ENCODE measurements around the gene KXD1. TPM values are rescaled to one million over a fixed set of nuclear protein-coding genes. Genes with fewer than 3 reads are reported as not detected.

Gene KXD1, protein sequence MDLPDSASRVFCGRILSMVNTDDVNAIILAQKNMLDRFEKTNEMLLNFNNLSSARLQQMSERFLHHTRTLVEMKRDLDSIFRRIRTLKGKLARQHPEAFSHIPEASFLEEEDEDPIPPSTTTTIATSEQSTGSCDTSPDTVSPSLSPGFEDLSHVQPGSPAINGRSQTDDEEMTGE
- polyA plus RNA-seq (2013, experiment 1 of 4): 135 TPM
- 127 TPM for polyA plus RNA-seq (2013, experiment 2 of 4)
- polyA plus RNA-seq (2013, experiment 3 of 4): 127 TPM
- 142 TPM for polyA plus RNA-seq (2013, experiment 4 of 4)

DNA sequence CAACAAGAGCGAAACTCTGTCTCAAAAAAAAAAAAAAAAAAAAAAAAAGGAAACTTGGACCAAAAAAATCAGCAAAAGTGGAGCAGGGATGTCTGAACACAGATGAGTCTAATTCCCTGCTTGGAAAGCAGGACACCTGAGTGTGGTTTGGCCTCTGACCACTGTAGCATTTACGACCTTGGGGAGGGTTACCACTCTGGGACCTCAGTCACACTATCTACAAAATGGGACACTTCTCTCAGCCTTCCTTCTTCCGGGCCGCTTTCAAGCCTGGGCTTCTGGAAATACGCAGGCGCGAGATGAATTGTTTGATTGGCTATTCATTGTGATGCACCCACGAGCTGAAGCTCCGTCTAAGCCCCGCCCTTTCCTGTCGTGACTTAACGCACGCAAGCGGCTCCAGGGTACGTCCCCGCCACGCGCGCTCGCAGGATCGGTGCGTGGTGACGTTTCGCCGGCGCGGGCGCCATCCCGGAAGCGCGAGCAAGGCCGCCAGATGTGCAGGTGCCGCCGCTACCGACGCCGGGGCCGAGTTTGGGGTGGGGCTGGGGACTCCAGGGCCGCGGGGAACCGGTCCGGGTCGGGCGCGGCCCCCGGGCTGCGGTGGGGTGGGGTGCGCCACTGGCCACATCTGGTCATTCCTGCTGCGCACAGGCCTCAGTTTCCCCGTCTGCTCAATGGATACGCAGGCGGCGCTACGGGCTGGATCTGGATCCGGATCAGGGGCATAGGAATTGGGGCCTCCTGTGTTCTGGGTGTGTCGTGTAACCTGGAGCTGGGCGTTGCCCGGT is at the start of gene KXD1:
Gene KXD1, plus strand, starts transcription at position 460 of the 791 bp plus-strand sequence. CDS start 4,187 bp downstream, outside the sequence.
- no peaks in the 10 kb centered on the region for H3K9me3 ChIP-seq (ENCODE audit: control insufficient read depth, low read length)
- peak within 1 kb of the TSS; percentile 55 for H3K27ac ChIP-seq (ENCODE audit: insufficient read depth, low read depth, low read length, poor library complexity, severe bottlenecking)
- H3K4me1 ChIP-seq (ENCODE audit: control insufficient read depth, insufficient read depth, low read length): peaks cover 5% of the 10 kb centered on the region
- 2 to 3% methylated on average over 58 of the region's 58 CpGs for WGBS, 2 experiments
- H3K36me3 ChIP-seq (ENCODE audit: control insufficient read depth, insufficient read depth, low read length): no peaks in the 10 kb centered on the region
- H3K4me3 ChIP-seq (ENCODE audit: insufficient read depth, low read depth, low read length): peak within 1 kb of the TSS; percentile 76
- H3K27me3 ChIP-seq (ENCODE audit: control insufficient read depth, insufficient read depth, low read length, poor library complexity, severe bottlenecking): no peaks in the 10 kb centered on the region

DNA sequence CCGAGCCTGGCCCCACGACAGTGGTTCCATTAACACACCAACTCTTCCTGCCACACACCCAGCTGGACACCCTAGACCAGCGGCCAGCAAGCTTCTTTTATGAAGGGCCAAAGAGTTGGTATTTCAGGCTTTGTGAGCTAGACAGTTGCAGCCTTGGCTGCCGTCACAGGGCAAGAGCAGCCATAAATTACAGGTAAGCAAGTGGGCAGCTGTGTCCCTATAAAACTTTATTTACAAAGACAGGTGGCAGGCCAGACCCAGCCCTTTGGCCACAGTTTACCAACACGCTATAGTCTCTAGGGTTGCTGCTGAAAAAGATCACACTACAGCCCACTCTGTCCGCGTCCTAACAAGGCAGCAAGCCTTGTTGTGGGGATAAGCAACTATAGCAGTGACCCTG is 49.1 kb upstream of the KXD1 start:
- 87 to 90% methylated on average over 7 of the region's 7 CpGs for WGBS, 2 experiments

DNA sequence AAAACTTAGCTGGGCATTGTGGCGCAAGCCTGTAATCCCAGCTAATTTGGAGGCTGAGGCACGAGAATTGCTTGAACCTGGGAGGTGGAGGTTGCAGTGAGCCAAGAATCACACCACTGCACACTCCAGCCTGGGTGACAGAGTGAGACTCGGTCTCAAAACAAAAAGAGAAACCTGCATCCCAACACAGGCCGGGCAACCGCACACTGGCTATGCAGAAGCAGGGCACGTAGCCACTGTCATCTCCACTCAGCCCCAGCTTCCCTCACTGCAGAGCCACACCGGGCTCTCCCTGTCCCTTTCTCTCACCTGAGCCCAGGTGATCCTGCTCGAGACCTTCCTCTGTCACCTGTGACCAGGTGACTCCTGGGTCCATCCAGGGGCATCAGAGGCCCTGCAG is 47.5 kb upstream of the KXD1 start:
- no peaks in the 10 kb centered on the region for H3K4me1 ChIP-seq (ENCODE audit: control insufficient read depth, insufficient read depth, low read length)
- no peaks in the 10 kb centered on the region for H3K27me3 ChIP-seq (ENCODE audit: control insufficient read depth, insufficient read depth, low read length, poor library complexity, severe bottlenecking)
- WGBS, 2 experiments: 90 to 94% methylated on average over 8 of the region's 8 CpGs
- no peaks in the 10 kb centered on the region for H3K36me3 ChIP-seq (ENCODE audit: control insufficient read depth, insufficient read depth, low read length)
- no peak overlapping the region for H3K4me3 ChIP-seq (ENCODE audit: insufficient read depth, low read depth, low read length)
- H3K27ac ChIP-seq (ENCODE audit: insufficient read depth, low read depth, low read length, poor library complexity, severe bottlenecking): no peak overlapping the region
- no peaks in the 10 kb centered on the region for H3K9me3 ChIP-seq (ENCODE audit: control insufficient read depth, low read length)

More for the DNA sequence above, 49.1 kb upstream of the KXD1 start:
- Histone ChIP-seq H3K9me3 (ENCODE audit: control insufficient read depth, low read length) (no peaks in the 10 kb centered on the region), H3K27me3 (ENCODE audit: control insufficient read depth, insufficient read depth, low read length, poor library complexity, severe bottlenecking) (no peaks in the 10 kb centered on the region), H3K4me3 (ENCODE audit: insufficient read depth, low read depth, low read length) (no peak overlapping the region), H3K36me3 (ENCODE audit: control insufficient read depth, insufficient read depth, low read length) (no peaks in the 10 kb centered on the region), H3K4me1 (ENCODE audit: control insufficient read depth, insufficient read depth, low read length) (peaks cover 3% of the 10 kb centered on the region), H3K27ac (ENCODE audit: insufficient read depth, low read depth, low read length, poor library complexity, severe bottlenecking) (no peak overlapping the region)

DNA sequence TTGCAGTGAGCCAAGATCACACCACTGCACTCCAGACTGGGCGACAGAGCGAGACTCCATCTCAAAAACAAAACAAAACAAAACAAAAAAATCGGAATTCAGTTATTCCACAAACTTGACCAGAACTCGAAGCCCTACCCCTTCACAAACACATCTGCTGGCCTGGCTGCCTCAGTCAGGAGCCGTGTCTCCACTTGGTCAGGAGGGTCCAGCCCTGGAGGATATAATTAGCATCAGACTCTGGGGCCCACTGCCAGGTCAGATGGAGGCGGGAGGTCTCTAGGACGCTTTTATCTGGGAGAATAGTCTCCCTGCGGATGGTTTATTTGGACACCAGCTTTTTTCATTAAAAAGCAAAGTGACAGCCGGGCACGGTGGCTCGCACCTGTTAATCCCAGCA is 43.8 kb upstream of the KXD1 start:
- no peaks in the 10 kb centered on the region for H3K9me3 ChIP-seq (ENCODE audit: control insufficient read depth, low read length)
- H3K4me3 ChIP-seq (ENCODE audit: insufficient read depth, low read depth, low read length): no peak overlapping the region
- no peak overlapping the region for H3K27ac ChIP-seq (ENCODE audit: insufficient read depth, low read depth, low read length, poor library complexity, severe bottlenecking)
- no peaks in the 10 kb centered on the region for H3K36me3 ChIP-seq (ENCODE audit: control insufficient read depth, insufficient read depth, low read length)
- no peaks in the 10 kb centered on the region for H3K4me1 ChIP-seq (ENCODE audit: control insufficient read depth, insufficient read depth, low read length)
- 86 to 90% methylated on average over 11 of the region's 11 CpGs for WGBS, 2 experiments
- H3K27me3 ChIP-seq (ENCODE audit: control insufficient read depth, insufficient read depth, low read length, poor library complexity, severe bottlenecking): no peaks in the 10 kb centered on the region

DNA sequence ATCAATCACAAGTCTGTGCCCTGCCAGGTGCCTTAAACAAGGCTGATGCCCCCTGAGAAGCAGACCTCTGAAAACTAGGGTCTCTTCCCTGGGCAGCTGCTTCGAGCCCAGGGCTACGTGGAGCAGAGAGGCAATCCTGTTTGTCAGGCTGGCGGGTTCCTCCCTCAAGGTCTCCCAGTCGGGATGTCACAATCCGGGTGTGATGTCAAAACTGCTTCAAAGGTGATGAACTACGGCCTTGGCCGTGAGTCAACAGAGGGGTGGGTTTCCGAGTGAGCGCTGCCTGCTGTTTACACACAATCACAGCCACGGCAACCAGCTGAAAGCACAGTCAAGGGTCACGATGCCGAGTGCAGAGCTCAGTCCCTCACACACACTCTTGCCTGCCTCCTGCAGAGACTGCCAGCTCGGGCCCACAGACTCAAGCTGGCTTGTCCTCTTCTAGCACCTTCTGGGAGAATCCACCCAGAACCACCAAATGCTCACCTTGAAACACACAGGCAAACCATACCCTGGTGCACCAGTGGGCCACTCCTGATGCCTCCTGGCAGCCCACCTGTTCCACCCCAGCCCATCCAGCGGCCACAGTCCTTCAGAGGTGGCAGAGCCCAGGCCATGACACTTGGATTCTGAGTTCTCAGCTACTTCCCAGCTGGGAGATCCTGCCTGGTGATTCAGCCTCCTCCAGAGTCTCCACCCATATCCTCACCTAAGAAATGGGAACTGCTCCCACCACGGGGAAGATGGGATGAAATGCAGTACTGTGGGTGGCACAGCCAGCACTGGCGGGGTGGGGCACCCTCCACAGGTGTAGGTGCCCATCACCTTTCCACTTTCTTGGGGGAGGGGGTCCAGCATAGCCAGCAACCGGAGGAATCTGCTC is 42.6 kb upstream of the KXD1 start:
- Histone ChIP-seq H3K27ac (ENCODE audit: insufficient read depth, low read depth, low read length, poor library complexity, severe bottlenecking) (no peak overlapping the region), H3K4me1 (ENCODE audit: control insufficient read depth, insufficient read depth, low read length) (peaks cover 4% of the 10 kb centered on the region), H3K27me3 (ENCODE audit: control insufficient read depth, insufficient read depth, low read length, poor library complexity, severe bottlenecking) (no peaks in the 10 kb centered on the region), H3K4me3 (ENCODE audit: insufficient read depth, low read depth, low read length) (no peak overlapping the region), H3K36me3 (ENCODE audit: control insufficient read depth, insufficient read depth, low read length) (no peaks in the 10 kb centered on the region), H3K9me3 (ENCODE audit: control insufficient read depth, low read length) (no peaks in the 10 kb centered on the region)
- 77 to 81% methylated on average over 17 of the region's 17 CpGs for WGBS, 2 experiments

DNA sequence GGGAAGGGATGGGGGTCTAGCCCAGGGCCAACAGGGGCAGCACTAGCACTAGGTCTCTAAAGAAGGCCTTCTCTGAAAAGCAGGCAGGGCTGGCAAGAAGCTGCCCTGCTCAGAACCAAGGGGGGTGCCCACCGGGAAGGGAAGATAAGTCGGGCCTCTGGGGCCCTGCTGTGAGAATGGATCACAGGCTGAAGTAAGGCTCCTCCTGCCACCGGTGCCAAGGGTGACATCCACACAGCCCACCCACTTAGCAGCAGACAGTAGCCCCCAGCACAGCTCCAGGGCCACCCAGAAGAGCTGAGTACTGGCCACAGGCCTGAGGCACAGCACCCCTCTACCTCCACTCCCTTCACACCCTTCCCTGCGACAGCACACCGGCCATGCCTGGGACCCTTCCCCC is 41.7 kb upstream of the KXD1 start:
- WGBS, 2 experiments: 75 to 76% methylated on average over 5 of the region's 5 CpGs
- Histone ChIP-seq H3K36me3 (ENCODE audit: control insufficient read depth, insufficient read depth, low read length) (no peaks in the 10 kb centered on the region), H3K9me3 (ENCODE audit: control insufficient read depth, low read length) (no peaks in the 10 kb centered on the region), H3K4me1 (ENCODE audit: control insufficient read depth, insufficient read depth, low read length) (peaks cover 4% of the 10 kb centered on the region), H3K27me3 (ENCODE audit: control insufficient read depth, insufficient read depth, low read length, poor library complexity, severe bottlenecking) (no peaks in the 10 kb centered on the region), H3K27ac (ENCODE audit: insufficient read depth, low read depth, low read length, poor library complexity, severe bottlenecking) (no peak overlapping the region), H3K4me3 (ENCODE audit: insufficient read depth, low read depth, low read length) (no peak overlapping the region)

DNA sequence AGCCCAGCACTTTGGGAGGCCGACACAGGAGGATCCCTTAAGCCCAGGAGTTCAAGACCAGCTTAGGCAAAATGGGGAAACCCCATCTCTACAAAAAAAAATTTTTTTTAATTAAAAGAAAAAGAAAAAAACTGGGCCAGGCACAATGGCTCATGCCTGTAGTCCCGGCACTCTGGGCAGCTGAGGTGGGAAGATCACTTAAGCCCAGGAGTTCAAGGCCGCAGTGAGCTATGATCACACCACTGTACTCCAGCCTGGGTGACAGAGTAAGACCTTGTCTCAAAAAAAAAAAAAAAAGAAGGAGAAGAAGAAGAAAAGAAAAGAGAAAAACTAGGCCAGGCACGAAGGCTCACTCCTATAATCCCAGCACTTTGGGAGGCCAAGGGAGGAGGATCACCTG is 40.1 kb upstream of the KXD1 start:
- Histone ChIP-seq H3K27ac (ENCODE audit: insufficient read depth, low read depth, low read length, poor library complexity, severe bottlenecking) (no peak overlapping the region), H3K36me3 (ENCODE audit: control insufficient read depth, insufficient read depth, low read length) (no peaks in the 10 kb centered on the region), H3K4me1 (ENCODE audit: control insufficient read depth, insufficient read depth, low read length) (peaks cover 4% of the 10 kb centered on the region), H3K27me3 (ENCODE audit: control insufficient read depth, insufficient read depth, low read length, poor library complexity, severe bottlenecking) (no peaks in the 10 kb centered on the region), H3K9me3 (ENCODE audit: control insufficient read depth, low read length) (no peaks in the 10 kb centered on the region), H3K4me3 (ENCODE audit: insufficient read depth, low read depth, low read length) (no peak overlapping the region)
- WGBS, 2 experiments: 98% methylated on average over 4 of the region's 4 CpGs

DNA sequence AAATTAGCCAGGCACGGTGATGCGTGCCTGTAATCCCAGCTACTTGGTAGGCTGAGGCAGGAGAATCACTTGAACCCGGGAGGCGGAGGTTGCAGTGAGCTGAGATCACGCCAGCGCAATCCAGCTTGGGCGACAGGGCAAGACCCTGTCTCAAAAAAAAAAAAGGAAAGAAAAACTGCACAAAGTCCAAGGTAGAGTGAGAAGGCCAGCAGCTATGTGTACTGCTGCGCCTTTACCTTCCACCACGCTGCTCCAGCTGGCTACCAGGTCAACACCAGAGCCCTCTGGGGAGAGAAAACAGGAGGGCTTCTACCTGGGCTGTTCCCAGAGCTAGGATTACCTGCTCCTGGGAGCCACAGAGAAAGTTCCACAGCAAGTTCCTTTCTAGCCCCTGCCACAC is 39.0 kb upstream of the KXD1 start:
- no peak overlapping the region for H3K27ac ChIP-seq (ENCODE audit: insufficient read depth, low read depth, low read length, poor library complexity, severe bottlenecking)
- no peaks in the 10 kb centered on the region for H3K9me3 ChIP-seq (ENCODE audit: control insufficient read depth, low read length)
- H3K4me1 ChIP-seq (ENCODE audit: control insufficient read depth, insufficient read depth, low read length): peaks cover 4% of the 10 kb centered on the region
- H3K36me3 ChIP-seq (ENCODE audit: control insufficient read depth, insufficient read depth, low read length): no peaks in the 10 kb centered on the region
- no peaks in the 10 kb centered on the region for H3K27me3 ChIP-seq (ENCODE audit: control insufficient read depth, insufficient read depth, low read length, poor library complexity, severe bottlenecking)
- WGBS, 2 experiments: 93 to 95% methylated on average over 9 of the region's 9 CpGs
- no peak overlapping the region for H3K4me3 ChIP-seq (ENCODE audit: insufficient read depth, low read depth, low read length)

DNA sequence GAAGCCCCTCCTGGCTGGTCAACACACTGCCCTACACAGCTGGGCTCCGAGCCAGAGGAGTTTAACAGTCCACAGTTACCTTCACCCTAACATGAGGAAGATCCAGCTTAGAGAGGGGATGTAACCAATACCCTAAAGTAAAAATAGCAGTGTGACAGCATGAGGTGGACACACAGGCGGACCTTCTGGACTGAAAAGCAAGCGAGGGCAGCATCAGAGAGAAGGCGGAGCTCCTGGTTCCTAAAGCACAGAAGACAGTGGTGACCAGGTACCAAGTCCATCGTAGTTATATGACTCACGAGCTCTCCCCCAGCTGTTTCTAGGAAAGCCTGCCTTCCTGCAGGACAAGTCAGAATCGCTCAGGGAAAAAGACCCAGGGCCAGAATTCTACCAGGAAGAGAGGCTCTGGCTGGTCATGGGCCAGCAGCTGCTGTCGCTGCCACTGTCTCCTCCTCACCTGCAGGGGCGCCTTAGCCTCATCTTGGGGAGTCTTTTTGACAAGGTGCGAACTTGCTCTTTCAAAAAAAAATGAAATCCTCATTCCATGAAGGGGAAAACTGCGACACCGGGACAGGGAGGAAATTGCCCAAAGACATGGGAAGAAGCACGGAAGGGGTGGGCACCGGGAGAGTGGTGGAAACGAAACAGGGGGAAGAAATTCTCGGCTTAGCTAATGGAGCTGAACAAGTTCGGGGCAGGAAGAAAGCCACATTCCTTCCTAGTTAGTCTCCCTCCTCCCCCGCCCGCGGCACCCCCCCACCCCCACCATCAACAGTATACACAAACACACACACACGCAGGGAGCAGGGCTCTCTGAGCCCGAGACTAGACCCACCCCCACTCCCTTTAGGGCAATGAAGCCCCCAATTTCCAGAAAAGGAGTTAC is 37.5 kb upstream of the KXD1 start:
- 22 to 24% methylated on average over 19 of the region's 22 CpGs for WGBS, 2 experiments
- Histone ChIP-seq H3K27ac (ENCODE audit: insufficient read depth, low read depth, low read length, poor library complexity, severe bottlenecking) (no peak overlapping the region), H3K4me1 (ENCODE audit: control insufficient read depth, insufficient read depth, low read length) (peaks cover 4% of the 10 kb centered on the region), H3K36me3 (ENCODE audit: control insufficient read depth, insufficient read depth, low read length) (no peaks in the 10 kb centered on the region), H3K27me3 (ENCODE audit: control insufficient read depth, insufficient read depth, low read length, poor library complexity, severe bottlenecking) (no peaks in the 10 kb centered on the region), H3K9me3 (ENCODE audit: control insufficient read depth, low read length) (no peaks in the 10 kb centered on the region), H3K4me3 (ENCODE audit: insufficient read depth, low read depth, low read length) (peak overlapping the region; percentile 98)
